ENCODE results near the gene CNN1. TPM values are rescaled to one million over a fixed set of nuclear protein-coding genes. Genes with fewer than 3 reads are reported as not detected.

The CNN1 gene
- total RNA-seq, 1 experiment from 2014 or later = 15.7 TPM

- Histone ChIP-seq H3K79me2 (ENCODE audit: insufficient read depth, low read length) (no peaks in the 10 kb centered on the region), H4K91ac (ENCODE audit: insufficient read length, low read depth, low read length) (no peak overlapping the region), H2BK12ac (ENCODE audit: insufficient read length, low read depth, low read length) (no peak overlapping the region), H3K4me1 (ENCODE audit: insufficient read depth, low read length) (no peaks in the 10 kb centered on the region), H3K27ac (ENCODE audit: insufficient read length, low read depth, low read length) (no peak overlapping the region), H3K79me1 (ENCODE audit: insufficient read depth, low read depth, low read length, poor library complexity, severe bottlenecking) (no peaks in the 10 kb centered on the region), H4K8ac (replicated peaks; ENCODE audit: insufficient read length, low read depth, low read length) (no peak overlapping the region), H2BK15ac (ENCODE audit: low read depth, low read length) (no peak overlapping the region), H2BK120ac (ENCODE audit: low read depth, low read length, poor library complexity, severe bottlenecking) (no peak overlapping the region), H3K9me3 (ENCODE audit: control insufficient read depth, low read depth, low read length) (no peaks in the 10 kb centered on the region), H3K18ac (ENCODE audit: insufficient read length, low read depth, low read length) (no peak overlapping the region), H3K14ac (ENCODE audit: insufficient read depth, low read length) (no peak overlapping the region), H2AK5ac (ENCODE audit: insufficient read length, low read length) (no peak overlapping the region), H2AFZ (ENCODE audit: low read length) (no peak overlapping the region), H3K4ac (ENCODE audit: low read depth, low read length) (no peak overlapping the region), H4K5ac (ENCODE audit: insufficient read length, low read depth, low read length) (no peak overlapping the region), H3K56ac (ENCODE audit: insufficient read length, low read depth, low read length) (no peak overlapping the region), H2BK20ac (ENCODE audit: low read depth, low read length, poor library complexity, severe bottlenecking) (no peak overlapping the region), H2BK5ac (ENCODE audit: insufficient read length, low read length) (no peak overlapping the region), H3K9ac (ENCODE audit: extremely low read depth, insufficient read length, low read length) (no peak overlapping the region), H3K23ac (ENCODE audit: insufficient read length, low read depth, low read length) (no peak overlapping the region), H3K4me2 (ENCODE audit: insufficient read depth, insufficient read length, low read length) (no peak overlapping the region), H4K20me1 (ENCODE audit: control insufficient read depth, insufficient read depth, insufficient read length) (no peaks in the 10 kb centered on the region), H3T11ph (ENCODE audit: low read length) (no peak overlapping the region), H3K23me2 (ENCODE audit: insufficient read length, low read depth, low read length, poor library complexity, severe bottlenecking) (peaks cover 5% of the 10 kb centered on the region), H3K27me3 (ENCODE audit: insufficient read depth, low read length) (no peaks in the 10 kb centered on the region)
- H3K36me3 Mint-ChIP-seq (ENCODE audit: insufficient read depth in 1 of 3, low read depth in 3 of 3) = peaks cover 0 to 23% (median 7%) of the 10 kb centered on the region in 3 experiments; a peak in 5 of 7 replicates
- H3K4me3 Mint-ChIP-seq = peak overlapping the region in 1 of 2 experiments; percentile 31; a peak in 1 of 5 replicates
- TF ChIP-seq CTCF (conservative IDR thresholded peaks at IDR 0.05) = no peak
- H3K27me3 Mint-ChIP-seq (ENCODE audit: low read depth) = no peaks in the 10 kb centered on the region
- H3K4me1 Mint-ChIP-seq = peaks cover 3 to 6% of the 10 kb centered on the region in 2 experiments; a peak in 2 of 4 replicates
- no peak for DNase-seq
- no CpG with 5 or more reads among the region's 8 CpGs for WGBS (ENCODE audit: extremely low coverage, insufficient read length, low lambda C conversion rate)
- no peaks in the 10 kb centered on the region for H3K9me3 Mint-ChIP-seq
- peak overlapping the region in 1 of 3 experiments; percentile 7; a peak in 1 of 7 replicates for H3K27ac Mint-ChIP-seq
Observed at GRCh38 chr19:11510444-11510843, 28.2 kb upstream of the CNN1 start.
